Right lung (tissue), 5 donors: ENCODE measurements around the gene RPS19BP1. TPM values are rescaled to one million over a fixed set of nuclear protein-coding genes. Genes with fewer than 3 reads are reported as not detected.
A peak's percentile ranks its signal among the peaks of the same experiment; 100 is the strongest.
"Not testable (repeated sequence)": the region's sequence is repeated elsewhere in the genome, so short reads cannot be mapped to it uniquely, and the experiment has no call there.

Experiments used
- DNase-seq, 2 donors: peaks; one replicate each; pipeline ENCODE4 v3.0.0-alpha.2; 2013
- polyA plus RNA-seq, 5 donors: library from polyadenylated mRNA; unstranded; fragments of 120-200 nt; gene quantifications; one replicate each; pipeline versions ENCODE4 v1.2.1 to v1.2.3, GENCODE V29; 2013; ENCODE audit warnings: inconsistent platforms in 1 of 5, low replicate concordance in 1 of 5; ENCODE audit not compliant: insufficient read length in 5 of 5, insufficient read depth in 1 of 5

The RPS19BP1 gene
- polyA plus RNA-seq, 5 donors, result 40.6 to 81.1 (median 49.7) TPM

- no peak for DNase-seq
These were observed 17.1 kb downstream of the RPS19BP1 start for GRCh38 chr22:39515266-39516050.

- DNase-seq, result no peak
These were observed 18.1 kb downstream of the RPS19BP1 start for GRCh38 chr22:39514373-39514973.

DNA sequence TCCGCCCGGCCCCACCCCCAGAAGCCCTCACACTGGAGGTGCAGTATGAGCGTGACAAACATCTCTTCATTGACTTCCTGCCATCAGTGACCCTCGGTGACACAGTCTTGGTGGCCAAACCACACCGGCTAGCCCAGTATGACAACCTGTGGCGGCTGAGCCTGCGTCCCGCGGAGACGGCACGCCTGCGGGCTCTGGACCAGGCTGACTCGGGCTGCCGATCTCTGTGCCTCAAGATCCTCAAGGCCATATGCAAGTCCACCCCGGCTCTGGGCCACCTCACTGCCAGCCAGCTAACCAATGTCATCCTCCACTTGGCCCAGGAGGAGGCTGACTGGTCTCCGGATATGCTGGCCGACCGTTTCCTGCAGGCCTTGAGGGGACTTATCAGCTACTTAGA is 18.8 kb downstream of the RPS19BP1 start:
- DNase-seq, result no peak

DNA sequence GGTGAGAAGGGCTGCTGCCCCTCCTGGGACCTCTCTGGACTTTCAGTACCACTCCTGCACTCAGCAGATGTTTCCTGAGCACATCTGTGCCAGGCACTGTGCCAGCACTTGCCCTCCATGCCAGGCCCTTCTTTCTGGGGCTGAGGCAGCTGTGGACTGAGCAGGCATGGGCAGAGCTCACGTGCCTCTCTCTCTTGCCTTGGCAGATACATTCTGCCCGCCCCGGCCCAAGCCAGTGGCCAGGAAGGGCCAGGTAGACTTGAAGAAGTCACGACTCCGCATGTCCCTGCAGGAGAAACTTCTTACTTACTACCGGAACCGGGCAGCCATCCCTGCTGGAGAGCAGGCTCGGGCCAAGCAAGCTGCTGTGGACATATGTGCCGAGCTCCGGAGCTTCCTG is 20.5 kb downstream of the RPS19BP1 start:
- no peak for DNase-seq

DNA sequence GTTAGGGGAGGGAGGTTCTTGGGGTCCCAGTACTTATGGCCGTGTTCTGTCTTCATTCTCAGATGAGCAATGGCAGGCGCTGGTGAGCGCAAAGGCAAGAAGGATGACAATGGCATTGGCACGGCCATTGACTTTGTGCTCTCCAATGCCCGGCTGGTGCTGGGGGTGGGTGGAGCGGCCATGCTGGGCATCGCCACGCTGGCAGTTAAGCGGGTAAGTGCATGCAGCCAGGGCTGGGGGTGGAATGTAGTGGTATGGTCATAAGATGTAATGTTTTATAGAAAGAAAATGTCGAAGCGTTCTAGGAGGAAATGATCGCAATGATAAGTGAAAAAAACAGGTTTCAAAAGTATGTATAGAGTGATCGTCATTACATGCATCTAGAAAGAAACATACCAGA is 21.3 kb downstream of the RPS19BP1 start:
- no peak for DNase-seq

GRCh38 chr22:39510529-39511149 is 21.9 kb downstream of the RPS19BP1 start:
- no peak for DNase-seq

DNA sequence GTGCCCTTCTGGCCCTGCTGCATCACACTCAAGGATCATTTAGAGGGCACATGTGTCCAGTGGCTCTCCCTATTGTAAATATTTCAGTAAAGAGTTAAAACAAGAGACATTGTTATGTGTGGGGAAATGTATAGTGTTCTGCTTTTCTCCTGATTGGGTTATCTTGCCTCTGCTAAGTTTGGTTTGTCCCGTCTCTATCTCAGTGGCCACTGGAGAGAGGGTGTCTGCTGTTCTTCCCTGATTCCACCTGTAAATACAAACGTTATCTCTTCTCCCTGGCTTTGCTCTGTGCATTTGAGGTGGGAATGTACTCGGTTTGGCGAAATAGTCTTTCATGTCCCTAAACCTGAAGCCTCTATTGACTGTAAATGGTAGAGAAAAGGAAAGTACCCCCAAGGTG is 24.2 kb downstream of the RPS19BP1 start:
- DNase-seq, result no peak

- DNase-seq, result not testable (repeated sequence)
These were observed 25.5 kb downstream of the RPS19BP1 start for GRCh38 chr22:39507021-39507420.

GRCh38 chr22:39504071-39504470 is 28.5 kb downstream of the RPS19BP1 start:
- no peak for DNase-seq

GRCh38 chr22:39503630-39504029 is 28.9 kb downstream of the RPS19BP1 start:
- DNase-seq, result no peak

GRCh38 chr22:39502789-39503409 is 29.6 kb downstream of the RPS19BP1 start:
- no peak for DNase-seq

DNA sequence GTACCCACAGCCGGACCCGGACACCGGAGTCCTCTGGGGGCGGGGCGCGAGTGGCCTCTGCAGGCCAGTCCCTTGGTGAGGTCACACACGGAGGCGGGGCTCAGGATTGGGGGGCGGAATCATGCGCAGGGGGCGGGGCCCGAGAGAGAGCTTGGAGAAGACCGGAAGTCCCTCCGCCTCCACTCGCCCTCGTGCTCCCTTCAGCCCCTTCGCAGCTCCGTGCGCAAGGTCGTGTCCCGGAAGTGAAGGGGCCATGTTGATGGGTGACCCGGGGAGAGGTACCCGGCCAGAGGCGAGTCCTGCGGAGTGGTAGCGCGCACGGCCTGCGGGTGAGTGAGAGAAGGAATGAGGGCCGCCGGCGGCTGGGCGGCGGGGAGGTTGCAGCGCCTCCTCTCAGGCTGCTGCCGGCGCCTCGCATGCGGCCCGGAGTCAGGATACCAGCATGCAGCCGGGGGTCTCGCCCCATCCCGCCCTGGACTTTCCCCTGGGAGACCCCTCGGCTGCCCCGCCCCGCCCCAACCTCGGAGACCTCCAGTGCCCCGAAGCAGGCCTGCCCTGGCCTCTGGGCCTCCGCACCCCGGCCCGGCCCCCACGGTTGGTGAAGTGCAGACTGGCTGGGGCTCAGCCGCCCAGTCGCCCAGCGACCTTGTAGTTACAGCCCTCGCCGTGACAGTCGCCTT is 30.3 kb downstream of the RPS19BP1 start, which contains the start of gene MIEF1:
MIEF1 (plus strand) TSS at position 182 of the 680 bp plus-strand sequence. CDS start 9,005 bp downstream, outside the sequence.
- DNase-seq, result peak; percentile 94 to 96

GRCh38 chr22:39501644-39502108 is 30.9 kb downstream of the RPS19BP1 start:
- DNase-seq, result no peak

DNA sequence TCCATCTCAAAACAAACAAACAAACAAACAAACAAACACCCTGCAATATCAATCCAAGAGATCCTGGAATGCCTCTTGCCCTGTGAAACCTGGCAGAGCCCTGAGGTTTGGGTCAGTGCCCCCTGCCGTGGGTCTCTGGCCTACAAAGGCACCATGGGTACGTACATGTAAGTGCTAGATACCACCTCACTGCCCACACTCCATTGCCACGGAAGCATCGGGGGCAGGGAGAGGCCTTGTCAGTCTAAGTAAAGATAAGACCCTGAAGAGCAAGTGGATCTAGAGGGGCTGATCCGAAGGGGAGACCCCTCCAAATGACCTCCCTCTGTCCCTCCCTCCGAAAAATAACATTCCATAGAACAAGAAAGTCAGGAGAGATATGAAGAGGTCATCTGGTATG is 32.4 kb downstream of the RPS19BP1 start:
- no peak for DNase-seq

- DNase-seq, result no peak
These were observed 33.7 kb downstream of the RPS19BP1 start for GRCh38 chr22:39498802-39499201.

DNA sequence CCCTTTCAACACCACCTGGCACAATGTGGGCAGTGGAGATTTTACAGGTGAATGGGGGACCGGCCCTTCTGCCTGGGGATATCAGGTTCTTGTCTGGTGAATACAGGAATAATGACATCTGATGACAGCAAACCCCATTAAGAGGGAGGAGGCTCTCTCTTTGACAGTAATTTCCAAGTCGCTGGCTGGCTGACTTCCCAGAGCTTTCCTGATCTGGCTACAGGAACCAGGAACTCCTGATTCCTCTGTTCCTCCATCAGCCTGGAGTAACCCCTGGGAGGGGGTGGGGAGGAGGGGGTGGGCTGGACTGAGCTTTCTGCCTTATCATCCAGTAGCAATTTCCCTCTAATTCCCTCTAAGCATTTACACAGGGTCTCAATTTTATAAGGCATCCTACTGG is 34.2 kb downstream of the RPS19BP1 start:
- no peak for DNase-seq

GRCh38 chr22:39497429-39497828 is 35.1 kb downstream of the RPS19BP1 start:
- no peak for DNase-seq

- DNase-seq, result peak in 1 of 2 donors; percentile 52
These were observed 36.3 kb downstream of the RPS19BP1 start for GRCh38 chr22:39496131-39496838.

GRCh38 chr22:39494471-39495120 is 38.0 kb downstream of the RPS19BP1 start:
- DNase-seq, result no peak

GRCh38 chr22:39493759-39494158 is 38.8 kb downstream of the RPS19BP1 start:
- DNase-seq, result no peak
